Stimulated activated CD4-positive, alpha-beta T cell treated with anti-CD3 and anti-CD28 coated beads, Interleukin-15, amount 100 ng/mL, for 24 hours (primary cell): ENCODE results near the gene ZC3HAV1.
"Not testable (repeated sequence)": the region's sequence is repeated elsewhere in the genome, so short reads cannot be mapped to it uniquely, and the experiment has no call there.

Experiments
- DNase-seq: peaks from one replicate; pipeline ENCODE4 v3.0.0-alpha.2; 2020

The ZC3HAV1 gene

DNA sequence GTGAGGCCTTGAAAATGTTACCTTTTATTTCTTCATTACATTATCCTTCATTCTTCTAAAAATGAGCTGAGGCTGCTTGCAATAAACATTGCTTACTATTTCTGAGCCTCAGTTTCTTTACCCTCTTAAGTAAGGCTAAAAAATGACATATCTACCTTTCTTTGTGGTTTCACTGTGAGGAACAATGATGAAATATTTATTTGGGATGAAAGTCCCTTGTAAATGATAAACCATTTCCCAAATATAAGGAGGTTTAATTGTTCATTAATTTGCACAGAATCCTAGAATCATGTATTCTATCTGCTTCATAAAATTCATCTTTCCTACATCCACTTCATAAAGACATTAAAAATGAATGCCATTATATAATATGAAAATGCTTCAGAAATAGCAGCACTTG, 27.9 kb downstream of the ZC3HAV1 start:
- DNase-seq: no peak

DNA sequence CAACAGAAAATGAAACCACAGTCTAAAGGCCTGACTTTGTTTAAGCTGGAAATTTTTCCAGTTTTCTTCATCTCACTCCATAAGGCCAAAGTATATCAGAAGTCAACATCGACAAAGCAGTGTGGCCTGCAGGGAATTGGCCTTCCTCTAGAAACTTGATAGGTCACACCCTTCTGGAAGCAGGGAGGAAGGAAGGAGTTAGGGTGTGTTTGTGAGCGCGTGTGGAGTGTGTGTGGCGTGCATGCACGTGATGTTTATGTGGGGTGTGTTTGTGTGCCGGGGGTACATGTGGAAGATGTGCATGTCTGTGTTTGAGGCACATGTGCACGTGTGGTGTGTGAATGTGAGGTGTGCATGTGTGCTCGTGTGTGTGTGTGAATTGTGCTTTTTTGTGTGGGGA, 28.6 kb downstream of the ZC3HAV1 start:
- DNase-seq: no peak

DNA sequence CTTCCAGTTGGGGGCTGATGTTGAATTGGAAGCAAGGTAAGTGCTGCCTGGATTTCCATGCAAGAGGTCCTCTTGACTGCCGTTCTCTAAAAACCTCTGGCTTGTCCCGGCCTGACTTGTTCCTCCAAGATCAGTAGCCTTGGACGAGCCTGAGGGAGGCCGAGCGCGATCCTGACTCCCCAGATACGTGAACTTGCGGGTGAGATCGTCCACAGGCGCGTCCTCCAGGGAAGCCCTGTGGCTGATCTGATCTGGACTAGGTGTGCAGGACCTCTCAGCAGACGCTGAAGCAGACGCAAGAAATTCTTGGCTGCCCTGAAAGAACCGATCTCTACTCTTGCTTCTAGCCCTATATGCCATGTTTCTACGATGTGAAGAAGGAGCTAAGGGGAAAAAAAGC, 29.7 kb downstream of the ZC3HAV1 start:
- no peak for DNase-seq

DNA sequence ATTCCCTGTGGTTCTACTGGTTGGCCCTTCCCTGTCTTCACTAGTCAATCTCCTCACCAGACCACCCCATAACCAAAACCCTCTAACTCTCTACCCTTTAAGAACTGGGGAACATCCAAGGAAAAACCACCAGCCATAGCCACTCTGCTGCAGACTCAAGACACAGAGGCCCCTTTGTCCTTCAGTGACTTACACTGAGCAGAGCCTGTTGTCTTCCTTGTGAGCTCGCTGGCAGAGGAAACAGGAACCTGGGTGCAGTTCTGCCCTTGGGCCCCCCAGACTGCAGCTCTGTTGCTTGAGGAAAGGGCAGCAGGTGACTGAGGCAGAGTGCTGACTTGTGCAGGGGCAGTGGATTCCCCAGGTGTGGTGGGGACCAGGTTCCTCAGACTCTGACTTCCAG, 30.6 kb downstream of the ZC3HAV1 start:
- DNase-seq: no peak

DNA sequence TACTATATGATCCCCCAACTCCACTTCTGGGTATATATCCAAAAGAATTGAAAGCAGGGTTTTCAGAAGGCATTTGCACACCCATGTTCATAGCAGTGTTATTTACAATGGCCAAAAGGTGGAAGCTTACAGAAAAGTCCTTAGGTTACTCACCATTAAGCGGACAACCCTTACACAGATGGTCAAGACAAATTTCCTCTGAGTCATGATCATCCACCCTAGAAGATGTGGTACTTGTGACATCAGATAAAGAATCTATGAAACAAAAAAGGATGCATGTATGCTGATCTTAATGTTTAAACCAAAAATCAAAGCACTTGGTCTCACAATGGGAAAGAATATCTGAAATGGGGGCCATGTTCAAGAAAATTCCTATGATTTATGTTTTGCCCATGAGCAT, 31.1 kb downstream of the ZC3HAV1 start:
- DNase-seq: no peak

DNA sequence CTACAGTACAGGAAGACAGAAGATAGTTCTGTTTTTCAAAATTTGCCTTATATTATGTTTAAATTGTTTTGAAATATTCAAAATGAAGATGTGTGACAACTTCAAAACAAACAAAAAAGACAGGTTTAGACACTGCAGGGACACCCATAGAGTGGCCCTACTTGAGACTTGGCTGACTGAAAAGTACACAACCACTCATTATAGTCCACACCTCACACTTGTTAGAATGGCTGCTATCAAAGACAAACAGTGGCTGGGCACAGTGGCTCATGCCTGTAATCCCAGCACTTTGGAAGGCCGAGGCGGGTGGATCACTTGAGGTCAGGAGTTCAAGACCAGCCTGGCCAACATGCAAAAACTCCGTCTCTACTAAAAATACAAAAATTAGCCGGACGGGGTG, 31.8 kb downstream of the ZC3HAV1 start:
- DNase-seq: not testable (repeated sequence)

DNA sequence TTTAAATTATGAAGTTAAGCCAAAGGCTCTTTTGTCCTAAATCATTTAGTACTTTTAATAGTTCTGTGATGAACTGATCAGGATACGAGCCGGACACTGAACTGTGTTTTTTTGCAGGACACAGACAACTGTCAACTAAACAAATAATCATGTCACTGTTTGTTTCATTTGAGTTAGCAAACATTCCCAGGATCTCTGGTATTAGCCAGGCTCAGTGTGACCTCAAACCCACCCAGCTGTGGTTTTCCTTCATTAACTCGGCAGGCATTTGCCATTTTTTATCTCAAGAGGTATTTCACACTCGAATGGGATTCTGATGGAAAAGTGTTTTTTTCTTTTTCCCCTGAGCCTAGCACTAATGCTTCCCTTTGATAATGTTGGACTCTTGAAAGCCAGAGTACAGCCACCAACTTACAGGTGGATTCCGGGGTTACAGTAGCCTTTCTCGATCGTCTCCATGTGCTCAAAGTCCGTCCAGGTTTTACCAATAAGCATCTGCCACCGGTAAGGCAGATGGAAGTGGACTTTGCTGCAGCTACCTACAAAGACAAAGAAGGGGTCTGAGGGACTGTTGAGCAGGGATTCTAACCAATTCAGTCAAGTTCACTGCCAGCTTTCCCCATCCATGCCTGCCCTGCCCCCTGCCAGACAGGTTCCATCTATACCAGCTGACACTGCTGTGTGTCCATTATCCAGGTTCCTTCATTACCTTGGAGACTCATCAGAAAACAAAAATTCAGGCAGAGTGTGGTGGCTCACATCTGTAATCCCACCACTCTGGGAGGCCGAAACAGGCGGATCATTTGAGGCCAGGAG, 33.4 kb downstream of the ZC3HAV1 start:
- no peak for DNase-seq

DNA sequence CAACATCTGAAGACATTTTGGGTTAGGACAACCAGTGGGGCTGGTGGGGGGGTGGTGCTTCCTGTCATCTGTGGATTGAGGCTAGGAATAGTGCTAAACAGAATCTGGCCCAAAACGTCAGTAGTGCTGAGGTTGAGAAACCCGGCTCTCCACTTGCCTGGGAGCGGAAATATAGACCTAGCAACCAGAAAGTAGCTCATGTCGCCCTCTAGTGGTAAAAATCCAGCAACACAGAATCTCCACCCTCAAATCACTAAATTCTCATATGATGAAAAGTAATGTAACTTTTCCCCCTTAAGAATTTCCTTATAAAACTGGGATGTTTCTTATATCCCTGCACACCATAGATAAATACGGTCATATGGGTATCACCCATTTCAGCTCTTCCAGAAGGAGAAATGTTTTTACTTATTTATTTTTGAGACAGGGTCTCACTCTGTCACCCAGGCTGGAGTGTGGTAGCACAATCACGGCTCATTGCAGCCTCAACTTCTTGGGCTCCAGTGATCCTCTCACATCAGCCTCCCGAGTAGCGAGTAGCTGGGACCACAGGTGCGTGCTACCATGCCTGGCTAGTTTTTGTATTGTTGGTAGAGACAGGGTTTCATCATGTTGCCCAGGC, 34.4 kb downstream of the ZC3HAV1 start:
- peak; percentile 68 for DNase-seq

DNA sequence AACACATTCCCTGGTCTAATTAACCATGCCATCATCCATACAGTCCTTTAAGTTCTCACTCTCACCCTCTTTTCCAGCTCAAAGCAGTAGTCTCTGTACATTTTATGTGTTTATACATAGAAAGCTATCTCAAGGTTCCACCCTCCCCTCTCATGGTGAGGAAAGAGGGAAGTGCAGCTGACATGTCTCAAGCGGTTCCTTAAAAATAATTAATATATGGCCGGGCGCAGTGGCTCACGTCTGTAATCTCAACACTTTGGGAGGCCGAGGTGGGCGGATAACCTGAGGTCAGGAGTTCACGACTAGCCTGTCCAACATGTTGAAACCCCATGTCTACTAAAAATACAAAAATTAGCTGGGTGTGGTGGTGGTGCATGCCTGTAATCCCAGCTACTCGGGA, 36.7 kb downstream of the ZC3HAV1 start:
- DNase-seq: no peak

DNA sequence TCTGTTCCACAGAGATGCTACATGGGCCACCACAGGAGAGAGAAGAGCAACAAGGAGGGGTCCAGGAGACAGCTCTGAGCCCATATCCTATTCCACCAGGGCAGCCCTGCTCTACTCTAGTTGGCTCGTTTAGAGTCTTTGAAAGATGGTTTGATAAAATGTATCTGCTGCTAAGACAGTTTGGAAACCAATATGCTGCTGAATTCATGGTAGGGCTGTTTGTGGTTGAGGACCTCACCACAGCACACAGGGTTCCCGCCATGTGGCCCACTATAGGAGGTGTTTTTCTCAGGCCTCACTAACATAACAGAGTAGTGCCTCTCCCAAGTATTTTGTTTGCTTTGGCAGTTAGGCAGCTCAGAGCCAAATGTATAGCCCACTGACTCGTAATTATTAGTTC, 37.8 kb downstream of the ZC3HAV1 start:
- no peak for DNase-seq

DNA sequence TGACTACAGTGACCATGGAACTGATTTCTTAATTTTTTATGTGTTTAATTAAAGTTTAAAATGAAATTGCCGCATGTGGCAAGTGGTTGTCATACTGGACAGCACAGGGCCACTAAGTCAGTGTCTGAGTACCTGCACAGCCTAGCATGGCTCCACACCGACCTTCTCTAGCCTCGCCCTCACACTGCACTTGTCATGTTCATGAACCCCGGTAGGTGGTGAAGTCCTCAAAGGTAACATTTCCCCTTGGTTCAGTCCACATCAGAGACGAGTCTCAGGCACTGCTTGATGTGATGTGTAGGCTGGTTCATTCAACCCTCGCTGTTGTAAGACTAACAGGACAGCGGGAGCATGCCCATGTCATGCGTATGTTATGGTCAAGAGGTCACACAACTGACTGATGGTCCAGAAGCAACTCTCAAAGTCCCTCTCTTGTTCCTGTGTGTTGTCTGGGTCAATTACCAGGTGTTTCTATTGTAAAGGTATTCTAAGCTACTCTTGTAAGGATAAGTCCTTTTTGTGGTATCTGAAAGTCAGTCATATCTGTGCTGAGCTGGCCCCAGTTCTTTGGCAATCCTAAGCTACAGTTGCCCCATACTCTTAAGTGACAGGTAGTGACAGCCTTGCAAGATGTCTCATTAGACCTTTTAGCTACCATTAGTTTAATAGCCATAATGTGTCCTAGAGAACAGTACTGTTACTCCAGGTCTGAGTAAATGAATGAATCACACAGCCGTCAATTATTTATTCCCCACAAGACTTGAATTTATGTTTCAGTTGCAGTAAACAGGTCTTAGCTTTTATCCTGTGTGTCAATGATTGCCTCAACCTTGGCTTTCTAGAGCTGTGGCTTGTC, 40.7 kb downstream of the ZC3HAV1 start:
- no peak for DNase-seq

DNA sequence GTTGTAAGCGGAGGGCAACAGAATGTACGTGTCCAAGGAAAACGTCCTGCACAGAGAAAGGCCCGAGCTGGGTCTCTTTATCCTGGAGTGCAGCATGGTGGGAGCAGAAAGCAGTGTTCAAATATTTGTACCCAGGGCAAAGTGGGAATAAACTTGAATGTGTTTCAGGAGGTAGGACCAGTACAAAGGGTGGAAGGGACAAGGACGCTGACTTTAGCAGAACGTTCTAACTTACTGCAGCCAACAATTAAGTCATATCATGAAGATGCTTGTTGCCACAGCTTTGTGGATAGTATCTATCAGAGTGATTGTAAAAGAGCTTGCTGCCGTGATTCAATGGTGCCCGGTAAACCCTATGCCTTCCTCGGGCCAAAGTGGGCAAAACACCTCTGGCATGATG, 43.2 kb downstream of the ZC3HAV1 start:
- no peak for DNase-seq

DNA sequence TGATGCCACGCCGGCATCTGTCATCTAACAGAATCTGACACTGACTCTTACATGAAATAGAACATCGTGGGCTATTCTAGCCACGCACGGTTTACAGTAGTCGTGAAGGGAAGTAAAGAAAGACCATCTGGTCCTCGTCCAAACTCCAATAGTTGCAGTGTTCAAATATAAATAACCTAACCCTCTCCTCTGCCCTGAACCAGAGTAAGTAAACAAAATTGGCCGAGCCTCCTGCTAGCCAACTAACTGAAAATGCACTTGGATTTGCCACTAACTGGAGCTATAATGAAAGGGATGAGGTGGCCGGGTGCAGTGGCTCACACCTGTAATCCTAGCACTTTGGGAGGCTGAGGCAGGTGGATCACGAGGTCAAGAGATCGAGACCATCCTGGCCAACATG, 44.2 kb downstream of the ZC3HAV1 start:
- DNase-seq: no peak

DNA sequence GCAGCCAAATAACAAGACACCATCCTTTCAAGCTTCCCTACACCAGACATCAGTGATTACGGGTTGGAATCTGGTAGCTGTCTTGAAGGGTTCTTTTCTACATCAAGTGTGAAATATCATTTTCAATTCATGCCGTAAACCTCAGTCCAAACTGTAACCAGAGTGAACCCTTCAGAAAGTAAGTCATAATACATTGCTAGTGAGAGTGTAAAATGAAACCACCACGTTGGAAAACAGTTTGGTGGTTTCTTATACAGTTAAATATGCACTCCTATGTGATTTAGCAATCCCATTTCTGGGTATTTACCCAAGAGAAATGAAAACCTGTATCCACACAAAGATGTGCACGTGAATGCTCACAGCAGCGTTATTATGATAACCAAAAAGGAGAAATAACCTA, 48.1 kb downstream of the ZC3HAV1 start:
- DNase-seq: no peak

DNA sequence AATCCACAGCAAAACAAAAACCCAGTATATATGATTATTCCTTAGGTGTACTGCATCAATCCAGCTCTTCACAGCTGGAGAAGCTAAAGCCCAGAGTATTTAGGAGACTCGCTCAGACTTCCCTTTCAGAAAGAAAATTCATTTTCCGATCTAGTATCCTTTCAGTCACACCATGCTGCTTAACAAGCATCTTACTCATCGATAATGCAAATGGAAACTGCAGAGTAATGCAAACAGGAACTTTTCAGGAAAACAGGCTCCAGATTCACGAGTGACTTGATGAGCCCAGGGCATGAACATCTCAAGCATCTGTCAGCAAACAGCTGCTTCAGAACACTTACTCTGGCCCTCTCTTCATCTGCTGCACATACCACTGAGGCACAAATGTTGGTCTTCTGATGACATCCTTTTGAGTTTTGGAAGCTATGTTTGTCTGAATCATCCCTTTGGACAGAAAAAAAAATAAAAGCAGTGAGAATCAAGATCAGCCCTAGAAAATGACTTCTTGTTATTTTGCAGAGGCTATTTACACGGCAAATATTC, 48.8 kb downstream of the ZC3HAV1 start:
- no peak for DNase-seq

DNA sequence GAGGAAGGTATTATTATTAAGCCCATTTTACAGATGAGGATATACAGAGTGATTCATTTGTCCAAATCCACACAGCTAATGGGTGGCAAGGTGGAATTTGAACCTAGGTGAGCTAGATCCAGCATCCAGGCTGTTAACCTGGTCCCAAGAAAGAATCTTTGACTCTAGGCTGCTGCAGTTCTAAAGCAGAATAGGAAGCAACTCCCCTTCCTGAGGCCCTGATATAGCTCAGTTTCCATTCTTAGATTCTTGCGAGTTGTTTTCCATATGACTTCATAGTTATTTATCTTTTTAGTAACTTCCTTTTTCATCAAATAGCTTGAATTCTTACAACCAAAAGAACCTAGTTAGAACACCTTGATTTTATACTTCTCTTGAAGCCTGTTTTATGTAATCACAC, 49.6 kb downstream of the ZC3HAV1 start:
- DNase-seq: no peak

DNA sequence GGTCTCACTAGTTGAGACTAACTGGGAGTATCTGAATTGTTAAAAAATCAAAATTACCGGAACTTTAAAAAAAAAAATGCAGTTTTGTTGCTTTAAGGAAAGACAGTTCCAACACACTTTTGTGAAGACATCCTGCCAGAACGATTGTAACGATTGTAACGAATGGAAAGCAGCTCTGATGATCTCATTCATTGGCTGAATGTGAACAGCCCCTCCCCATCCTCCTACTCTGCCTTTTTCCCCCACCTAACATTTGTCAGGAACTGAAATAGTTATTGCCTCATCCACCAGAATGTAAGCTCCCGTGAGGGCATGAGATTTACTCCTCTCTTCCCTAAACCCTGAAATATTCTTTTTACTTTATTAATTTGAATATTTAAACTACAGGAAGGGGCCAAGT, 50.6 kb downstream of the ZC3HAV1 start:
- DNase-seq: no peak

DNA sequence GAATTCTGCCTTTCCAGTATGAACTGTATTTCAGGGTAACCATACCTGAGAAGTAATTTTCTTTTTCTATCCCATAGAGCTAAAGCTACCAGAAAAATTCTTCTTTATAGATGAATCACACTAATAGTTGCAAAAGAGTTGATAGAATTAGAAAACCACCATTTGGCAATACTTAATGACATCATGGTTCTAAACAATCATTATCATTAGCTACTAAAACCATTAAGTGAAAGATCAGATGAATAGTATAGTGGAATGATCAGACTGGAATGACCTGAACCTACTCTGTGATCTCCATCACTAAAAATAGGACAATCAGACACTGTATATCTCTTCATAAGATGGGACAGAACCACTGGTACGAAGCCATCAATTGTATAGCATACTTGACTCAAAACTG, 53.8 kb downstream of the ZC3HAV1 start:
- no peak for DNase-seq

DNA sequence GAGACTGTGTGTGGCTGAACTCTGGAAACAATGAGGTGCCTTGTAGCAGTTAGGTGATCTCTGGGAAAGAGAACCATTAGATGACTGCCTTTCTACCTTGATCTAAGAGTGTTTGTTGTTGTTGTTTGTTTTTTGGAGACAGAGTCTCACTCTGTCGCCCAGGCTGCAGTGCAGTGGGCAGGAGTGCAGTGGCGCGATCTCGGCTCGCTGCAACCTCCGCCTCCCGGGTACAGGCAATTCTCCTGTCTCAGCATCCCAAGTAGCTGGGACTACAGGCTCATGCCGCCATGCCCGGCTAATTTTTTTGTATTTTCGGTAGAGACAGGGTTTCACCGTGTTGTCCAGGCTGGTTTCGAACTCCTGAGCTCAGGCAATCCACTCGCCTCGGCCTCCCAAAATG, 54.9 kb downstream of the ZC3HAV1 start:
- not testable (repeated sequence) for DNase-seq

DNA sequence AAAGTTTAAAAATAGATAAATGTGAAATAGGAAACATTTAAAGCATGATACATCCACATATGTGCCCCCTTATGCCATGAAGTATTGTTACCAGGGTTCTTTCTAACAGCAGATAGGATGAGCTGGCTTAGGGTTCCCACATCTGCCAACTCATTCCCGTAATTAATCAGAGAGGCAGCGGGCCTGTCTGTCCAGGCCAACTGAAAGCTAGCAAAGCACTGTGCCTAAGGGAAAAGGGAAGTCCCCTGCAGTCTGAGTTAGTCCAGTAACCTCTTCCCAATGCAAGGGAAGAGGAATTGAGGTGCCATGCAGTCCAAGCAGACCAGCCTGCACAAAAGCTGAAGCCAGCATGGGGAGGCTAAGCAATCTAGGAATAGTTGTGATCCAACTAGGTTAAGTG, 55.4 kb downstream of the ZC3HAV1 start:
- no peak for DNase-seq

DNA sequence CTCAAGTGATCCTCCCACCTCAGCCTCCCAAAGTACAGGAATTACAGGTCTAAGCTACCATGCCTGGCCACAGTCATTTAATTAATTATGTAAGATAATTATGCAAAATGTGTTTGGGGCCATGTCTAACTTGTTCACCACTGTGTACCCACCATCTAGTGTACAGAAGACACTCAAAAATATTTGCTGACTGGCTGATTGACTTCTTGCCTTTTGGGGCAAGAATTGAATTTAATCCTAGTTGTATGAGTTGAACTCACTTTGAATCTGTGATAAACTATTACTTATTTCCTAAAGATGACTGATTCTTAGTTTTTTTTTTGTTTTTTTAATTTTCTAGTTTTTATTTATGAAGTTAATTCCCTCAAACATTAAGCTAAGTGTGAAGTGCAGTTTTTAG, 57.9 kb downstream of the ZC3HAV1 start:
- no peak for DNase-seq

DNA sequence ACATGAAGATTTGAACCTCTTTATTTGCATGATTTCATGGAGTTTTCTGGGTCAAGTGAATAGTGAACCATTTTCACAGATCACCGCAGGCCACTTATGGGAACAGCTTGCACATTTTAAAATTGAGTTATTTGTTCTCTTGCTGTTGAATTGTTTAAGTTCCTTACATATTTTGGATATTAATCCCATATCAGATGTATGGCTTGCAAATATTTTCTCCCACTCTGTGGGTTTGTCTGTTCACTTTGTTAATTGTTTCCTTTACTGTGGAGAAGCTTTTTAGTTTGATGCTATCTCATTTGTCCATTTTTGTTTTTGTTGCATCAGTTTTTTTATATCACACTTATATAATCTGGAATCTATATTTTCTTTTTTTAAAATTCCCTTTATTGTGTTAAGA, 59.6 kb downstream of the ZC3HAV1 start:
- no peak for DNase-seq

DNA sequence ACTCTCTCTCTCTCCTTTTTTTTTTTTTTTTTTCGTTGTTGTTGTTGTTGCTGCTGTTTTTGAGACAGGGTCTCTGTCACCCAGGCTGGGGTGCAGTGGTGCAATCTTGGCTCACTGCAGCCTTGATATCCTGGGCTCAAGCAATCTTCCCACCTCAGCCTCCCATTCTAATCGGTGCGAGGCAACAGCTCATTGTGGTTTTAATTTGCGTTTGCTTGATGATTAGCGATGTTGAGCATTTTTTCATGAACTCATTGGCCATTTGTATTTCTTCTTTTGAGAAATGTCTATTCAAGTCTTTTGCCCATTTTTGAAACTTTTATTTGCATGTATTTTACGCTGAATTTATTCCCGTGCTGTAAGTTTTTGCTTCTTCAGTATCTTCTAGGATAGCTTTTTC, 60.4 kb downstream of the ZC3HAV1 start:
- no peak for DNase-seq

DNA sequence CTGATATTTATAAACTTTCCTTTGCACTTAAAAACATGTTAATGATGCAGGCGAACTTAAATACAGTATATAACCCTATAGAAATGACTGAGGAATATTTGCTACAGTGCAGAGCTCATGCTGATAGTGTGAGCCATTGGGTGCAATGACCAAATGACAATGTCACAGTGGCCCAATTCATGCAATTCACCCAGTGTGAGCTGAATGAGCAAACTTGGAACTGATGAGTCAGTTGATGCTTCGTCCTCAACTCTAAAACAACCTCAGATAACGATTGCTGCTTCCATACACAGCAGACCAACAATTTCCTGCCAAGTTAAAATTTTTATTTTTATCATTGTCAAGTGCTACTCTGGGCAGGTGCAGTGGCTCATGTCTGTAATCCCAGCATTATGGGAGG, 61.5 kb downstream of the ZC3HAV1 start:
- DNase-seq: peak; percentile 32
